Stimulated activated CD4-positive, alpha-beta T cell treated with anti-CD3 and anti-CD28 coated beads, TNF-alpha, amount 100 ng/mL, for 48 hours (primary cell): ENCODE data around the gene PEAR1.
"Not testable (repeated sequence)": the region's sequence is repeated elsewhere in the genome, so short reads cannot be mapped to it uniquely, and the experiment has no call there.

Source experiments
- DNase-seq, 3 donors: peaks; one replicate each; pipeline ENCODE4 v3.0.0-alpha.2; 2020; ENCODE audit warnings: low read depth in 3 of 3

Gene PEAR1

DNA sequence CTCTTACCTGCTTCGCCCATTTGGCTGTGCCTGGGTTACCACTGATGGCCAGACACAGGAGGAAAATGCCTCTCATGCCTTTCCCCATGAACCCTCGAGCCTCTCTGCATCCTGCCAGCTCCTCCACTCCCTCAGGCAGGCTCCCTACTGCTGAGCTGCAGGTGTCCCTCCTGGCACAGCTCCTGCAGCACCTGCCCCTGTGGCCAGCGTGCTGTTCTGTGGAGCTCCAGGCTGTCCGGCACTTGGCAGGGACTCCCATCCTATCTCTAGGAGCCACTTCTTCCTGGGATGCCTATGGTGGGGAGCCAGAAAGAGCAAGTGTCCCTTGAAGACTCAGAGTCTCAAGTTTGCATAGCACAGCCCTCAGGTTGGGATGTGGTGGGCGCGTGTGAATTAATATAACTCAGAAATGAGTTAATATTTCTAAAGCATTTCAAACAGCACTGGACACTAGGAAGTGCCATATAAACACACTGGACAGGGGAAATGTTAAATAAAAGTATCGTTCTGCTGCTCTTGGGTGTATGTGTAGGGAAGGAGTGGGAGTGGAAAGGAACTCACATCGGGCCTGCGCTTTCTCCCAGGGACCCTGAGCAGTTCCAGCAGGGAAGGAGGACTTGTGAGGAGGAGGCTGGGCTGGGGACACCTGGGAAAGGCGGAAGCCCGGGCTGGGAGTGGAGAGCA, 29.6 kb downstream of the PEAR1 start:
- no peak for DNase-seq

DNA sequence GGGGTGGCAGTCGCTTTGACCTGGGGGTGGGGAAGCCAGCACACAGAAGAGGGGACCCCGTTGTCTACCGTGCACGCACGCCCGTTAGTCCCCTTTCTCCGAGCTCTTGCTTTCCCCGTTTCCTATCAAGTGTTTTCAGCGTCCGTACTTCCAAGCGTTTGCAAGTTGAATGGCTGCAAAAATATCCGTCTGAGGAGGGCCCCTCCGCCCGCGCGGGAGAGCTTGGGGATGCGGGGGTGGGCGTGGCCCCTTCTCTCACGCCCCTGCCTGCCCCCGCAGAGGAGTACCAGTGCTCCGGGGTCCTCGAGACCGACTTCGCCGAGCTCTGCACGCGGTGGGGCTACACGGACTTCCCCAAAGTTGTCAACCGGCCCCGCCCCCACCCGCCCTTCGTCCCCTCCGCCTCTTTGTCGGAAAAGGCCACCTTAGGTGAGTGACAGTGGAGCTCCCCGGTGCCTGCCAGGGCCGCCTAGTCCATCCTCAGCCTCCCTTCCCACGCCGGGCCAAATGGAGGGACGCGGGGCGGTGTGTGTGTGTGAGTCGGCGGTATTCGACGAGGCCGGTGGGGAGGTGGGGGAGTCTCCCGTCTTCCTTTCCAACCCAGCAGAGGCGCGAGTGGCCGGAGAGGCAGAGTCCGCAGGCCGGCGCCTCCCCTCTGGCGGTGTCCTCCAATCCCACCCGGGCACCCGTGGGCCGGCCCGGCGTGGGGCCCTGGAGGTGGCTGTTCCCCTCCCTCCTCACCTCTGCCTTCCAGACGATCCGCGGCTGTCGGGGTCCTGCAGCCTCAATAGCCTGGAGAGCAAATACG, 30.4 kb downstream of the PEAR1 start:
- DNase-seq: no peak

DNA sequence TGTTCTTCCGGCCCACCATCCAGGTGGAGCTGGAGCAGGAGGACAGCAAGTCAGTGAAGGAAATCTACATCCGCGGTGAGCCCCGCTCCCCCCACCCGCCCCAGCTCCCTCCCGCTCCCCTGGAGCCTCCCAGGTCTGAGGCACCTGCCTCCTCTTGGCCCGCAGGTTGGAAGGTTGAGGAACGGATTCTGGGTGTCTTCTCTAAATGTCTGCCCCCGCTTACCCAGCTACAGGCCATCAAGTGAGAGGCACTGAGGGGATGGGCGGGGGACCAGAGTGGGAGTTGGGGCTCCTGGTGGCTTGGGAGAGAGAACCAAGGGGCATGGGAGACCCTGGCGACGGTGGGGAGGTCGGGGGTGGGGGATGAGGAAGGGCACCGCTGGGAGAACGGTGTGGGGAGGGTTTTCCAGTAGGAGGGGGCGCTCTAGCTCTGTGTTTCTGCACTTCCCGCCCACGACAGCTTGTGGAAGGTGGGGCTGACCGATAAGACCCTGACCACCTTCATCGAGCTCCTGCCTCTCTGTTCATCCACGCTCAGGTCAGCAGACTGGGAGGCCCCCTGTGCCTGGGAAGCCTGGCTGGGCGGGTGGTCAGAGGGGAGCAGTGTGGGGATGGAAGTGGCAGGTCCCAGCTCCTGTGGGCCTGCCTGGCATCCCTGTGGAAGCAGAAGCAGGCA, 31.1 kb downstream of the PEAR1 start:
- no peak for DNase-seq

DNA sequence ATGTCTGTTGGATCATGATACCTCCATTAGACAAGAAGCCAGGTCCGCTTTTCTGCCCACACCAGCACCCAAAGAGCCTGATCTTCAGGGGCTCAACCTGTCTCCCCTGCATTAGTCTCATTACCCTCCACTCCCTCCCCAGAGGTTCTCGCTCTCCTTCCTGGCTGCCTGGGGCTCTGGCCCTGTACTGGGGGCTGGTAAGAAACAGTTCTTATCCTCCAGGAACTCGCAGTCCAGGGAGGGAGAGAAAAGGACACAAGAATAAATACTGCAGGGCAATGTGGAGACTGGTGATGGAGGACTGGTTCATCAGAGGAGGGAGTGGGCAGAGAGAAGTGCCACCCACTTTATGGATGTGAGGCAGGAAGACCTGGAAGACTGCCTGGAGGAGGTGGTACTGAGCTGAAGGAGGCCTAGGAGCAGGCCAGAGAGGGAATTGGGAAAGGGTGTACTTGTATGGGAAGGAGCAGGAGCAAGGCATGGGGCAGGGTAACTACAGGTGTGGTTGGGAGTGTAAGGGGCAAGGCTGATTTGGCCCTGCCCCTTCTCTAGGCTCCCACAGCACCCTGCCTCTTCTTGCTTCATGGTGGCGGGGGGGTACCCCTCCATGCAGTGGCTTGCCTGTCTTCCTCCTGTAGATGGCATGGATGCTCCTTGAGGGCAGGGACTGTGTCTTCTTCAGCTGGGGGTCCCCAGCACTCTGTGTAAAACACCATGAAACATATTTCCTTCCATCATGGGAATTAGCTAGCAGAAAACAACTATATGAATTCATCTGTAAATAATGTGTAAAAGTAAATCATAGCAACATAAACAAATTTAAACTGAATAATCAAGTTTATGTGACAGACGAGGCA, 31.9 kb downstream of the PEAR1 start:
- no peak for DNase-seq

GRCh38 chr1:156926175-156926574, 32.7 kb downstream of the PEAR1 start:
- DNase-seq: peak; percentile 14 to 58 (median 25)

DNA sequence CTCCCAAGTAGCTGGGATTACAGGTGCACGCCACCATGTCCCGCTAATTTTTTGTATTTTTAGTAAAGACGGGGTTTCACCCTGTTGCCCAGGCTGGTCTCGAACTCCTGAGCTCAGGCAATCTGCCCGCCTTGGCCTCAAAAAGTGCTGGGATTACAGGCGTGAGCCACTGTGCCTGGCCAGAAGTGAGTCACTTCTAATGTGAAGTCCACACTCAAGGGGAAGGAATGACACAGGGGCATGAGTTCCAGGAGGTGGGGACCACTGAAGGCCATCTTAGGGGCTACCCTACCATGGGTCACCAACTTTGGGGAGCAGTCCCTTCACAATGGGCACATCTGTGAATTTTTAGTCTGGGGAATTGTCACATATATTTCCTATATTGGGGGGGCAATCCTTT, 33.2 kb downstream of the PEAR1 start:
- not testable (repeated sequence) for DNase-seq

DNA sequence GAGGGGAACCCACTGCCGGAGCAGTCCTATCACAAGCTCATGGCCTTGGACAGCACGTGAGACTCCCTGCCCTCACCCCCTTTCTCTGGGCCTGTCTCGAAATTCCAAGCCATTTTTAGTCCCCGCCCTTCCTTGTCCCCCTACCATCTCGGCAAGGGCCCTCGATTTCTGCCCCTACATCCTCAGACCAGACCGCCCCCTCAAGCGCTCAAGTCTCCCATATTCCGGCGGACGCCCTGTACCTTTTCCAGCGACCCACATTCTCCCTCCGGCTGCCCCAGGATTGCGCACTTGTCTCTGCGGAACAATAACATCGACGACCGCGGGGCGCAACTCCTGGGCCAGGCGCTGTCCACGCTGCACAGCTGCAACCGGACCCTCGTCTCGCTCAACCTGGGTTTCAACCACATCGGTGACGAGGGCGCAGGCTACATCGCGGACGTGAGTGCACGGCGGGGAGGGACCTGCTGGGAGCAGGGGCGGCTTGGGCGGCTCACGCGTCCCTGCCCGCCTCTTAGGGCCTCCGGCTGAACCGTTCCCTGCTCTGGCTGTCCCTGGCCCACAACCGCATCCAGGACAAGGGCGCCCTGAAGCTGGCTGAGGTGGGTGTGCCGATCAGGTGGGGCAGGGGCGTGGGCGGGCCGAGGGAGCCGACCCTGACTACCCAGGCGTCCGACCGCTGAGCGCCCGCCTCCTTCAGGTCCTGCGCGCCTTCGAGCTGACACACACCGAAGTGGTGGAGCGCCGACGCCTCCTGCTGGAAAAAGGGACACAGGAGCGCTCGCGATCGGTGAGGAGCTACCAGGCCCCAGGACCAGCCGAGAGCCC, 33.9 kb downstream of the PEAR1 start:
- DNase-seq: peak; percentile 34 to 70 (median 55)

GRCh38 chr1:156928043-156928602, 34.6 kb downstream of the PEAR1 start:
- DNase-seq: no peak

- DNase-seq: no peak
Observed at GRCh38 chr1:156929596-156930238, 36.2 kb downstream of the PEAR1 start.

DNA sequence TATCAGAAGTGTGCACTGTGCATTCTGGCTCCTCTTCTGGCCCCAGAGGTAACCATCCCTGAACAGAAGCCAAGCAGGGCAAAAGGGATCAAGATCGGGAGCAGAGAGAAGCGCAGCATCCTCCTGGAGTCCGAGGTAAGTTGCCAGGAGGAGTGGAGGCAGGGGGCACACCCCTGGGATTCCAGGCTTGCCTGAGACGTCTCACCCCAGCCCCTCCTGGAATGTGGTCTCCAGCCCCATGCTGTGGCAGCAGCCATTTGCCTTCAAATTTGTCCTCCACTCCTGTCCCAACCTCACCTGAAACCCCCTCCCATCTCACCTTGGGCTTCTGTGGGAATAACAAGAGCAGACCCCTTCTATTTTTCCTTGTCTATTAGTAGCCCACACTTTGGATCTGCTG, 37.0 kb downstream of the PEAR1 start:
- DNase-seq: no peak

DNA sequence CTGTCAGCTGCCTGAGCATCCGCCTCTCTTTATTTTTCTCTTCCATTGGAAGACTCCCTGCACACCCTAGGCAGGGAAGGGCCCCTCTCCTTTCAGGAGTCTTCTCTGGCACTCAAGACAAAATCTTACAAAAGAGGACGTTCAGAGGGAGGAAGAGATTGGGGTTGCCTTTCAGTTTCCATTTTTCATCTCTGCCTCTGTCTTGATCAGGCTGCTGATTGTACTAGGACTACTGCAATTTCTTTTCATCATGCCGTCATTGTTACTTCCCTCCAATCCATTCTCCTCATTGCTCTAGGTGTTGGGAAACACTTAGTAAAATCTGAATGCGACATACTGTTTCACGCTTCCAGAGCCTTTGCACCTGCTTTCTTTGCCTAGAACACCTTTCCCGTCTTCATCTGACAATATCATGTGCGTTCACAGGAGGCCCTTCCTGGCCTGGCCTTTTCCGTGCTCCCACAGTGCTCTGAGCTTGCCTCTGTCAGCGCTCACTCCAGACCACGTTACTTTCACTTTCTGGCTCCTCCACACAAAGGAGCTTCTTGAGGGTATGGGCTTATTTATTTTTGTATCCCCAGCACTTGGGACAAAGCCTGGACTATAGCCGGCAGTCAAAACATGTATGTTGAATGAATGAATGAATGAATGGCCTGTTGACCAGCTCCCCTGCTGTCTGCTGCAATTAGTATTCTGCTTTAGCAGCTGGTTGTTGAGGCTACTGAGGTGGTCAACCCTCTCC, 37.9 kb downstream of the PEAR1 start:
- DNase-seq: no peak

GRCh38 chr1:156931974-156932710, 38.6 kb downstream of the PEAR1 start:
- no peak for DNase-seq

DNA sequence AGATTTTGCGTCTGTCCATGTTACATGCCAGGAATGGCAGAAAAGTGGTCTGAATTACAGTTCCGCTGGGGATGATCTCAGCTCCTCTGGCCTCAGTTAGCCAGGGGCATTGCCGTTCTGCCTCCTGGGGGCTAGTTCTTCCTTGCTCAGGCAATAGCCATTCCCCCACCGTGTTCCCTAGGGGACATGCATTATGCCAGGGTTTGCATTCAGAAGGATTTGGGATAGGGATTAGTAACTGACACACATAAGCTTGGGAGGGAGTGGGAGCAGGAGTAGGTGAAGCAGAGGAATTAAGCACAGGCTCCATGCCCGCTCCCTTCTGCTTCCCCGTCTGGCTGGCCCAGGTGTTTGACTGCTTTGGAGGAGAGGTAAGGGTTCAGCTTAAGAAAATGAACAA, 39.6 kb downstream of the PEAR1 start:
- DNase-seq: no peak

- no peak for DNase-seq
Observed at GRCh38 chr1:156935505-156936128, 42.1 kb downstream of the PEAR1 start.

GRCh38 chr1:156936191-156936590, 42.7 kb downstream of the PEAR1 start:
- DNase-seq: no peak

DNA sequence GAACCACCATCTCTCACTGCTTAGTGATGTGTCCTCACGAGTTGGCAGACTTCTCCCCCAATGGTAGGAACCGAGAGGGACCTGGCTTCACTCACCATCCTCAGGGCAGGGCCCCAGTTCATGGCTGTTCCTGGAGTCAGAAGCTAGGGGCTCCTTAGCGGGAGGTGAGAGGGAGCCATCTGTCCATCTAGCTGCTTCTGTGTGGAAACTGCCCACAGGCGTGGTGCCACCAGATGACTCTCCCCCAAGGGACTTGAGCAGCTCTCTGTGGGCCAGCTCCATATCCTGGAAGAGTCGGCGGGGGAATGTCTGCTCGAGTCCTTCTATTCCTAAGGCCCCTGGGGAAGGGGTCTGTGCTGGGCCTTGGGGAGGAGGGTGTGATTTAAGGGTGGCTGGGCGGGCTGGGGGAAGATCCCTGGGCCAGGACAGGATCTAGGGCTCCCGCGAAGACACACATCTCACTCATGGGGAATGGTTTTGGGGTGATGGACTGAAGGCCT, 43.3 kb downstream of the PEAR1 start:
- DNase-seq: no peak

GRCh38 chr1:156937883-156938282, 44.4 kb downstream of the PEAR1 start:
- no peak for DNase-seq

DNA sequence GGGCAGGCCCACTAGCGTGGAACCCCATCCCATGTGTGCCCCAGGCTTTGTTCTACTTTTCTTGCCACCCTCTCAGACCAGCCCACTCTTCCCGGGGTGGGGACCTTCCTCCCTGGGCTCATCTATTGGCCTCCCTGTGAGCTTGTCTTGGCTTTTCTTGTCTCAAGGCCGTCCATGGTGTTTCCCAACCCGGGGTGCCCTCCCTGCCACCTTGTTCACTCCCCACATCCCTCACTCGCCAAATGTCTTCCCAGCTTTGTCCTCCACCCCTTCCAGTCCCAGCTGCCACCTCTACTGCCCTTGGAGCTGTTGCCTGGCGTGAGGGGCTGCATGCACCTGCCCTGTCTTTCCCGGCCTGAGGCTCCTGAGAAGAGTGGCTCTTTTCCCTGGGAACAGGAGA, 45.3 kb downstream of the PEAR1 start:
- no peak for DNase-seq
